NCI-H1930 (cell line): ENCODE results near the gene TRUB2.
"Not testable (repeated sequence)": the region's sequence is repeated elsewhere in the genome, so short reads cannot be mapped to it uniquely, and the experiment has no call there.

Source experiments
- DNase-seq, 2 experiments: peaks; one replicate each; lab custom pipeline; 2025; lab: John Stamatoyannopoulos, UW

The TRUB2 gene

GRCh38 chr9:128298535-128299482 is 23.4 kb downstream of the TRUB2 start:
- no peak for DNase-seq

GRCh38 chr9:128297221-128297773 is 24.9 kb downstream of the TRUB2 start:
- no peak for DNase-seq

- no peak for DNase-seq
These were observed 25.7 kb downstream of the TRUB2 start for GRCh38 chr9:128296340-128297220.

GRCh38 chr9:128294142-128294541 is 28.1 kb downstream of the TRUB2 start:
- DNase-seq: no peak

DNA sequence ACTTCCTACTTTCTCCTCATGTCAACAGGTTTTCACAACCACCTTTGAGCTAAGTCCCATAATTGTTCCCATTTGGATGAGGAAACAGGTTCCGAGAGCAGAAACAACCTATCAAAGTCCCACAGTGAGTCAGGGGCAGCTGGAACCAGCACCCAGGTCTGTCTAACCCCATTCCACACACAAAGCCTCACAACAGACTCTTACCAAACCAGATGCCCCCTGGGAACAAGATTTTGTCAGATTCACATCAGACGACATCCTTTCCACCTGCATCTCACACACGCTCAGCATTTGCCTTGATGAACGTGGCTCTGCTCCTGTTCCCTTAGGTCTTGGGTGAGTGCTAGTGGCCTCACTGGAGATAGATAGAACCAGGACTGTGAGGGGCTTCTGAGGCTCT is 29.2 kb downstream of the TRUB2 start:
- DNase-seq: no peak

DNA sequence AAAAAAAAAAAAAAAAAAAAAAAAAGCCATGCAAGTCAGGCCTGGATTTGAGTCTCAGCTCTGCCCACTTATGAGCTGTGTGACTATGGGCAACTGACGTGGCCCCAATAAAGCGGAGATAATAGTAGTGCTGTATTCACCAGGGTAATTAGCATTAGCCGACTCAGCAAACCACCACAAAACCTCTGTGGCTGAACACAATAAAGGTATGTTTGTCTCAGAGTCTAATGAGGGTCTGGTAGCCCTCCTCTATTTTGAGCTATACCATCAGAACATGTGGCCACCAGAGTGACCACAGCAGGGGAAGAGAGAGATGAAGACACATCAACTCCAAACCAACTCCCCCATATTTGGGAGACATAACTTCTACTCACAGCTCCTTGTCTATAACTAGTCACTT is 30.2 kb downstream of the TRUB2 start:
- no peak for DNase-seq

GRCh38 chr9:128288273-128289004 is 33.8 kb downstream of the TRUB2 start:
- DNase-seq: no peak

GRCh38 chr9:128286440-128286839 is 35.8 kb downstream of the TRUB2 start:
- no peak for DNase-seq

DNA sequence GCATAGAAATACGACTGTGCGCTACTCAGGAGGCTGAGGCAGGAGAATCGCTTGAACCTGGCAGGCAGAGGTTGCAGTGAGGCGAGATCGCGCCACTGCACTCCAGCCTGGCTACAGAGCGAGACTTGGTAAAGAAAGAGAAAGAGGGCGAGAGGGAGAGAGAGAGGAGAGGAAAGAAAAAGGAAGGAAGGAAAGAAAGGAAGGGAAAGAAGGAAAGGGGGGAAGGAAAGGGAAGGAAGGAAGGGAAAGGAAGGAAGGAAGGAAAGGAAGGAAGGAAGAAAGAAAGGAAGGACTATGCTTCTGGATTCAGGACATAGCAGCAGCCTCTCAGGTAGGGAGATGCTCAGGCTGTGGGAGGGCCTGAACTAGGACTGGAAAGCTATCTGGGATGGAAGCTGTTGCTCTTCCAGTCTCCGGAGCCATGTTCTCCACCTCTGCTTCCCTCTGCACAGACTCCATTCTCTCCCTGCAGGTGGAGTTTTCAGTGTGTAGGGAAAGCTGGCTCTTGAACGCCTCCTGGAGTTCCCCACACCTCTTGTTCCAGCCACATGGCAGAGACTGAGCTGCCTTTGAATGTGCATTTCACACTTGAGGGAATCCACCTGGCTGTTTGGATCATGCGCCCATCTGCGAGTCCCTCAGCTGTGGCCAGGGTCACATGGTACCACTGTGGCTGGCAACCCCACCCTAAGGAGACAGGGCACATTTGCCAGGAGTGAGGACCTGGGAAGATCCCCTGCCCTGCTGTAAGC is 37.0 kb downstream of the TRUB2 start:
- no peak for DNase-seq

DNA sequence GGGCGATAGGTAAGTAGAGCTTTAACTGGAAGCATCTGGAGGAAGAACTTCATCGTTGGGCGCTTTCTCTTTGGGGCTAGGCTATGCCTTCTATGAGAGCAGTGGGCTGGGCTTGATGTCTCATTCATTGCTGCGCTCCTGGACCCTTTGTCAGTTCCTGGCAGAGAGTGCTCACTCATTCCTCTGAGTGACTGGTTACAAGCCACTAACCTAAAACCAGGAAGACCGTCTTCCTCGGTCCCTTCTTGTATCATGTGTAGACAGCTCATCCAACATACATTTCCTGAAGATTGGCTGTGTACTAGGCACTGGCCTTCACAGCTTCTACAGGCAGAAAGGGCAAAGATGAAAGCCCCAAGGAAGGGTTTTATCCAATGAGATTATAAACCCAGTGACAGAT is 39.7 kb downstream of the TRUB2 start:
- no peak for DNase-seq

DNA sequence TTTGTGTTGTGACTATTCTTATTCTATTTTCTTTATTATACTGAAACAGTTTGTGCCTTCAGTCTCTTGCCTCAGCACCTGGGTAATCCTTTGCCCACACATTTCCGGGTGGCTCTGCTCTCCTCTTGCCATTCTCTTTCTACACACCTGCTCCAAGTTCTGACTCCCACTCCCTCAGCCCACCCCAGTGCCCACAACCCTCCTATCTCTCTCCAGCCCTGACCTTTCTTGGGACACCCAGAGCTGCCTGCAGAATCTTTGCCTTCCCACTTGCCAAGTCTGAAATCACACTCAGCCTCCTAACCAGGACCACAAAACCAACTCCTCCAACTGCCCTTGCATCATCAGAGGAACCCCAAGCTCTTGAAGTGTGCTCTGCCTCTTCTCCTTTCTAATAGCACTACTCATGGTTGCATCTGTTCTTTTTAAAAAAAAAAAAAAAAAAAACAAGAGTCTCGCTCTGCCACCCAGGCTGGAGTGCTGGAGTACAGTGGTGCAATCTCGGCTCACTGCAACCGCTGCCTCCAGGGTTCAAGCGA is 42.1 kb downstream of the TRUB2 start:
- DNase-seq: no peak

DNA sequence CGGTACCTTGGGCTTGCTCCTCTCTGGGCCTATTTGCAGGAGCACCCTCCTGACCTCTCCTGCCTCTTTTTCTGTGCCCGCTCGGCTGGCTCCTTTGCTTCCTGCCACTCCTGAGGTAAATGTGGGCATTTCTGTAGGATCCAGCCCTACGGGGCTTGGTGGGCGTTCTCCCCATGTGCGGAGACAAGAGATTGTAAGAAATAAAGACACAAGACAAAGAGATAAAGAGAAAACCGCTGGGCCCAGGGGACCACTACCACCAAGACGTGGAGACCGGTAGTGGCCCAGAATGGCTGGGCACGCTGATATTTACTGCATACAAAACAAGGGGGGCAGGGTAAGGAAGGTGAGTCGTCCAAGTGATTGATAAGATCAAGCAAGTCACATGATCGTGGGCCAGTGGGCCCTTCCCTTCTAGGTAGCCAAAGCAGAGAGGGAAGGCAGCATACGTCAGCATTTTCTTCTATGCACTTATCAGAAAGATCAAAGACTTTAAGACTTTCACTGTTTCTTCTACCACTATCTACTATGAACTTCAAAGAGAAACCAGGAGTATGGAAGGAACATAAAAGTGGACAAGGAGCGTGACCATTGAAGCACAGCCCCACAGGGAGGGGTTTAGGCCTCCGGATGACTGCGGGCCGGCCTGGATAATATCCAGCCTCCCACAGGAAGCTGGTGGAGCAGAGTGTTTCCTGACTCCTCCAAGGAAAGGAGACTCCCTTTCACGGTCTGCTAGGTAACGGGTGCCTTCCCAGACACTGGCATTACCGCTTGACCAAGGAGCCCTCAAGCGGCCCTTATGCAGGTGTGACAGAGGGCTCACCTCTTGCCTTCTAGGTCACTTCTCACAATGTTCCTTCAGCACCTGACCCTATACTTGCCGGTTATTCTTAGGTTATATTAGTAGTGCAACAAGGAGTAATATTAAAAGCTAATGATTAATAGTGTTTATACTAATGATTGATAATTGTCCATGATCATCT is 42.9 kb downstream of the TRUB2 start:
- DNase-seq: not testable (repeated sequence)

DNA sequence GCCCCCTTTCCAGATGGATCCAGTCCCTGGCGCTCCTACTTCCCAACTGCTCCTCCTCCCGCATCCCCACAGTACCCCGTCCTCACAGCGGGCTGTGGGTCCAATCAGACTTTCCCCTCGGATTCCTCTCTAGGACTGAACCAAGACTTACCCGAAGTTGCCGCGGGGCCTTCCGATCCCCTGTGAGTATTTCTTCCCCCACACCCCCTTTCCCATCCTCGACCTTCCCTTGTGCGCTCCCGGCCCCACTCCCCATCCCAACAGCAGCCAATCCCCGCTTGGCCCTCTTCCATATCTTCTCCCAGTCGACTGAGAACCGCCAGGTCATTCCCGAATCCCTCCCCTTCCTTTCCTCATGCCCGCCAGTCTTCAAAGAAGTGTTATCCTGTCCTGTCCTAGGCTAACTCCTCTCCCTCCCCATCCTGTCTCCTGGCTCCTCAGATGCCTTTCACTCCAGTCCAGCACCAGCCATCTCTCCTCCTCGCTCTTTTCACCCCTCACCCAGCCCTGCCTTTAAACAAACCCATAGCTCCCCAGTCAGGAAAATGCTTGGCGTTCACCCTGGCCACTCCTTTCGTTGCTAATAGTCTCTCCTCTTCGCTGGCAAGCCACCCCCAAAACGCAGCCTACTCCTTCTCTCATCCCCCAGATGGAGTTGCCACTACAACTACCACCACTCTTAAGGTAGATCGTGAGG is 45.5 kb downstream of the TRUB2 start:
- DNase-seq: no peak

GRCh38 chr9:128276008-128276573 is 46.2 kb downstream of the TRUB2 start, which contains the start of gene SWI5:
TSS of gene SWI5 (plus strand) at chr9:128276276.
- peak; percentile 98 to 99 for DNase-seq

GRCh38 chr9:128275198-128276007 is 46.8 kb downstream of the TRUB2 start, which contains the start of gene GOLGA2:
TSS of gene GOLGA2 (minus strand) at chr9:128276007. CDS start at chr9:128275976, 31 bp downstream.
- no peak for DNase-seq

GRCh38 chr9:128274245-128274644 is 48.0 kb downstream of the TRUB2 start:
- no peak for DNase-seq

DNA sequence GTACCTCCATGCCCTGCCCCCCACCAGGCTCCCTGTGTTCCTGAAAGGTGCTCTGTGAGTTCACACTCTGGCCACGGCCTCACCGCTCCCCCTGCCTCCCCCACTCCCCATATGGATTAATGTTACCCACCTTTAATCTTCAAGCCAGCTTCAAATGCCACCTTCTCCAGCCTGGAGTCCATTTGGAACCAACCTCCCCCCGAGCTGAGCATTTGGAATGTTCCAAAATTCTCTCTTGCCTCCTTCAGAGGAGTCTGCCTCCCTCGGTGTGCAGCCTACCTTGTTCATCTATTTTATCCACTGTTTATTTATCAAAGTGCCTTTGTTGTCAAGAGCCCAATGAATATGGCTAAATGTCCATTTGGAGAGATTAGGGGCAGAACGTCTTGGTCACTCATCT is 50.7 kb downstream of the TRUB2 start:
- no peak for DNase-seq

DNA sequence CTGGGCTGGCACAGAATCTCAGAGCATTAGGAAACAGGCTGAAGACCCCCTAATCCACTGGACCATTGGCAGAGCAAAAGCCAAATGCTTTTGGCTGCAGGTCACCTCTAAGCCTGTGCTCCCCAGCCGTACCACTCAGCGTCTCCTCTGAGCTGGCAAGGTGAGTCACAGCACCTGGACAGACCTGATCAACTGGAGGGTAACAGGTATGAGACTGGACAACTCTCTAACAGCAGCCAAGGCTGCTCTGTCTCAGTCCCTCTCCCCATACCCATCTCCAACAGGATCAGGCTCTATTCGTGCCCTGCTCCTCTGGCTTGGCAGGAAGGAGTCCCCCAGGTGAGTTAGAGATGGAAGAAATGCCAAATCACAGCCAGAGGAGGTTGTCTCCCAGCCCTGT is 51.1 kb downstream of the TRUB2 start:
- no peak for DNase-seq
